Measurements from ENCODE around the gene KRT72. TPM values are rescaled to one million over a fixed set of nuclear protein-coding genes. Genes with fewer than 3 reads are reported as not detected.

Gene KRT72
- total RNA-seq, 2 experiments from 2014 or later, result 82.2 to 83.4 TPM

GRCh38 chr12:52555577-52555976 is 45.7 kb downstream of the KRT72 start:
- Mint-ChIP-seq H3K27ac (no peak overlapping the region), H3K9me3 (no peaks in the 10 kb centered on the region), H3K4me1 (ENCODE audit: low read depth) (no peaks in the 10 kb centered on the region), H3K4me3 (no peak overlapping the region), H3K36me3 (ENCODE audit: low read depth) (no peaks in the 10 kb centered on the region), H3K27me3 (peaks cover 13% of the 10 kb centered on the region)
- peak in 2 of 14 experiments; percentile 24 to 63 for DNase-seq
- no peak overlapping the region for H3K4me3 ChIP-seq (ENCODE audit: low read length)
- CTCF ChIA-PET, result no interaction called here
- H3K36me3 ChIP-seq (ENCODE audit: insufficient read depth, low read length), result no peaks in the 10 kb centered on the region
- no peak for ATAC-seq (ENCODE audit: poor library complexity)
- POLR2A ChIA-PET, result no interaction called here
- H3K4me1 ChIP-seq (ENCODE audit: insufficient read depth, low read length), result peaks cover 5% of the 10 kb centered on the region
- intact Hi-C loops (cut with DNase I, micrococcal nuclease), result no loop called here
- no peak overlapping the region for H3K27ac ChIP-seq (ENCODE audit: low read depth in 1 of 2, low read length in 2 of 2)
- H3K9me3 ChIP-seq (ENCODE audit: control insufficient read depth in 1 of 2, insufficient read depth in 1 of 2, low read length in 2 of 2), result no peaks in the 10 kb centered on the region
- no peak for TF ChIP-seq CTCF (IDR thresholded peaks at IDR 0.05)
- H3K27me3 ChIP-seq (ENCODE audit: control insufficient read depth in 1 of 2, insufficient read depth in 2 of 2, low read length in 2 of 2), result peaks cover 0 to 2% of the 10 kb centered on the region in 2 experiments

DNA sequence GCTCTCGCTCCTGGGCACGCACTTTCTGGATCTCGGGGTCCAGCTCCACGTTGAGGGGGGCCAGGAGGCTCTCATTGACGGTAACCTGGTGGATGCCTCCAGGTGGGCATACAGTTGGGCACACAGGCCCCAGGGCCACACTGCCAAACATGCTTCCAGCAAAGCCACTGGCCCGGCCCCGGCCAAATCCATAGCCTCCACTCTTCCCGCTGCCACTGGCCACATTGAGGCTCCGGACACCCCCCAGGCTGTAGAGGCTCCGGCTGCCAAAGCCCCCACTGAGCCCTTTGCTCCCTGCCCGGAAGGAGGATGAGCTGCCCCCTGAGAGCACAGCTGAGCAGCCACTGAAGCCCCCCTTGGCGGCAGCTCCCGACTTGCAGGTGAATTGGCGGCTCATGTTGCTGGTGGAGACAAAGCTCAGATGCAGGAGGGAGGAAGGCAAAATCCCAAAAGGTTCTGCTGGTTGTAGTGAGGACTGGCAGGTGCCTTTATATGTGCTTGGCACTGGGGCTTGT is 48.5 kb downstream of the KRT72 start, which contains the start of gene KRT71:
Gene KRT71, minus strand, starts transcription at position 465 of the 515 bp plus-strand sequence. Its CDS starts 68 bp downstream, at position 397.
- TF ChIP-seq CTCF (IDR thresholded peaks at IDR 0.05), result no peak
- Mint-ChIP-seq H3K9me3 (no peaks in the 10 kb centered on the region), H3K36me3 (ENCODE audit: low read depth) (no peaks in the 10 kb centered on the region), H3K4me1 (ENCODE audit: low read depth) (no peaks in the 10 kb centered on the region), H3K27me3 (no peaks in the 10 kb centered on the region), H3K4me3 (no peak within 1 kb of the TSS), H3K27ac (no peak within 1 kb of the TSS)
- Histone ChIP-seq H3K27ac (ENCODE audit: low read depth in 1 of 2, low read length in 2 of 2) (no peak within 1 kb of the TSS), H3K4me3 (ENCODE audit: low read length) (no peak within 1 kb of the TSS), H3K36me3 (ENCODE audit: insufficient read depth, low read length) (no peaks in the 10 kb centered on the region), H3K9me3 (ENCODE audit: control insufficient read depth in 1 of 2, insufficient read depth in 1 of 2, low read length in 2 of 2) (no peaks in the 10 kb centered on the region), H3K27me3 (ENCODE audit: control insufficient read depth in 1 of 2, insufficient read depth in 2 of 2, low read length in 2 of 2) (no peaks in the 10 kb centered on the region), H3K4me1 (ENCODE audit: insufficient read depth, low read length) (peaks cover 5% of the 10 kb centered on the region)
- POLR2A ChIA-PET, result no interaction called here
- CTCF ChIA-PET, result no interaction called here
- ATAC-seq (ENCODE audit: poor library complexity) (no peak), DNase-seq (no peak)
- intact Hi-C loops (cut with DNase I, micrococcal nuclease), result no loop called here

GRCh38 chr12:52552055-52552454 is 49.2 kb downstream of the KRT72 start:
- no peak overlapping the region for H3K4me3 Mint-ChIP-seq
- H3K4me1 Mint-ChIP-seq (ENCODE audit: low read depth), result no peaks in the 10 kb centered on the region
- CTCF ChIA-PET, result no interaction called here
- ATAC-seq (ENCODE audit: poor library complexity), result no peak
- Histone ChIP-seq H3K9me3 (ENCODE audit: control insufficient read depth in 1 of 2, insufficient read depth in 1 of 2, low read length in 2 of 2) (no peaks in the 10 kb centered on the region), H3K4me1 (ENCODE audit: insufficient read depth, low read length) (peaks cover 2% of the 10 kb centered on the region), H3K27me3 (ENCODE audit: control insufficient read depth in 1 of 2, insufficient read depth in 2 of 2, low read length in 2 of 2) (no peaks in the 10 kb centered on the region), H3K36me3 (ENCODE audit: insufficient read depth, low read length) (no peaks in the 10 kb centered on the region), H3K4me3 (ENCODE audit: low read length) (no peak overlapping the region), H3K27ac (ENCODE audit: low read depth in 1 of 2, low read length in 2 of 2) (no peak overlapping the region)
- H3K36me3 Mint-ChIP-seq (ENCODE audit: low read depth), result no peaks in the 10 kb centered on the region
- no peaks in the 10 kb centered on the region for H3K9me3 Mint-ChIP-seq
- H3K27ac Mint-ChIP-seq, result no peak overlapping the region
- H3K27me3 Mint-ChIP-seq, result no peaks in the 10 kb centered on the region
- DNase-seq, result no peak
- no peak for TF ChIP-seq CTCF (IDR thresholded peaks at IDR 0.05)
- POLR2A ChIA-PET, result no interaction called here
- intact Hi-C loops (cut with DNase I, micrococcal nuclease), result no loop called here
